ENCODE data around the gene TLE5.

- TF ChIP-seq CTCF (IDR thresholded peaks at IDR 0.05): no peak
- TF ChIP-seq POLR2A (IDR thresholded peaks at IDR 0.05): no peak
- no peak for TF ChIP-seq EP300 (IDR thresholded peaks at IDR 0.05)
Observed at GRCh38 chr19:3109491-3109890, 47.2 kb upstream of the TLE5 start.

Data from tibial nerve (tissue), 4 donors.